MM.1S (cell line): ENCODE measurements around the gene ZAR1L.

Source experiments
- DNase-seq: peaks from one replicate; pipeline ENCODE4 v3.0.0-alpha.2; 2015
- H2AFZ ChIP-seq: fragments of 300-600 bp; sonication (generic); 2 replicates; pipeline ENCODE4 v1.6.0; 2016; ENCODE audit warnings: antibody characterized with exemption, low read length
- H3F3A ChIP-seq: fragments of 300-600 bp; sonication (generic); 2 replicates; pipeline ENCODE4 v1.6.1; 2016; ENCODE audit warnings: mild to moderate bottlenecking, antibody characterized with exemption, low read length, moderate library complexity, mixed read lengths; ENCODE audit not compliant: insufficient read depth
- H3K27ac ChIP-seq: fragments of 300-600 bp; sonication (generic); 2 replicates; pipeline ENCODE4 v1.5.1; 2016; ENCODE audit warnings: mild to moderate bottlenecking, low read length
- H3K27me3 ChIP-seq: fragments of 300-600 bp; sonication (generic); replicated peaks from 2 replicates; pipeline ENCODE4 v1.6.0; 2016; ENCODE audit warnings: low read length; ENCODE audit not compliant: insufficient read depth
- H3K36me3 ChIP-seq: fragments of 300-600 bp; sonication (generic); replicated peaks from 2 replicates; pipeline ENCODE4 v1.6.1; 2016; ENCODE audit warnings: mild to moderate bottlenecking, low read length, mixed read lengths; ENCODE audit not compliant: insufficient read depth
- H3K4me1 ChIP-seq: fragments of 300-600 bp; sonication (generic); 2 replicates; pipeline ENCODE4 v1.6.1; 2016; ENCODE audit warnings: low read length, mixed read lengths
- H3K4me2 ChIP-seq: fragments of 300-600 bp; sonication (generic); 2 replicates; pipeline ENCODE4 v1.6.0; 2016; ENCODE audit warnings: low read depth, low read length
- H3K4me3 ChIP-seq: fragments of 300-600 bp; sonication (generic); 2 replicates; pipeline ENCODE4 v1.5.1; 2016; ENCODE audit warnings: low read length, mixed read lengths
- H3K79me2 ChIP-seq: fragments of 300-600 bp; sonication (generic); 2 replicates; pipeline ENCODE4 v1.6.1; 2016; ENCODE audit warnings: mixed run types, low read length, mixed read lengths
- H3K9ac ChIP-seq: fragments of 300-600 bp; sonication (generic); 2 replicates; pipeline ENCODE4 v1.6.1; 2016; ENCODE audit warnings: low read length, mixed read lengths
- H3K9me2 ChIP-seq: fragments of 300-600 bp; sonication (generic); replicated peaks from 2 replicates; pipeline ENCODE4 v1.6.1; 2016; ENCODE audit warnings: mild to moderate bottlenecking, low read length, mixed read lengths; ENCODE audit not compliant: insufficient read depth
- H3K9me3 ChIP-seq: fragments of 300-600 bp; sonication (generic); replicated peaks from 2 replicates; pipeline ENCODE4 v1.6.1; 2016; ENCODE audit warnings: mild to moderate bottlenecking, low read length, mixed read lengths; ENCODE audit not compliant: insufficient read depth
- H4K20me1 ChIP-seq: fragments of 300-600 bp; sonication (generic); 2 replicates; pipeline ENCODE4 v1.6.1; 2016; ENCODE audit warnings: mild to moderate bottlenecking, low read length, moderate library complexity, mixed read lengths; ENCODE audit not compliant: insufficient read depth
- EZH2 ChIP-seq: fragments of 300-600 bp; sonication (generic); optimal IDR thresholded peaks from 2 replicates; pipeline ENCODE3; 2017; ENCODE audit warnings: low read depth, mild to moderate bottlenecking, antibody characterized with exemption, low read length, mixed read lengths
- EZH2phosphoT487 ChIP-seq: fragments of 300-600 bp; sonication (generic); IDR thresholded peaks from 2 replicates; pipeline ENCODE4 v1.6.1; 2018; ENCODE audit warnings: antibody characterized with exemption, low read length
- TF ChIP-seq, protein P1 (sequence below): fragments of 300-600 bp; sonication (generic); IDR thresholded peaks from 2 replicates; pipeline ENCODE4 v1.5.1; 2016; ENCODE audit warnings: antibody characterized with exemption, low read length, mixed read lengths

ZAR1L gene

DNA sequence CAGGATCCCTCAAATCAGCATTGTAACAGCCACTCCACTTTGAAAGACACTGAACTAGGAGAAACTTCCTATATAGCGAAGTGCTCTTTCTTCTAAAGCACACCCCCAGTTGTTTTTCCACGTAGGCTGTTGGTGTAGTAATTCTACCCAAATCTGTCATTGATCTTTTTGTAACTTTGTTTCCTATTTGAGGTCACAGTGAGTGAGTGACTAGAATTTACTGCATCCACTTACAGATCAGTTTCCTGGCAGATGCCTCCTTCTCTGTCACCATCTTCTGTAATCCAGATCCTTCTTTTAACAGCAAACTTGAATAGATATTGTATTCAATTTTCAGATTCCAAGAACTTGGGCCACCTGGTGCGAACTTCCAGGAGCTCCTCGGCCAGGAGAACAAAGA lies 15.3 kb downstream of the ZAR1L start:
- Histone ChIP-seq H3K9ac (no peak overlapping the region), H3K4me1 (no peaks in the 10 kb centered on the region), H4K20me1 (no peaks in the 10 kb centered on the region), H3K27ac (no peak overlapping the region), H3K4me3 (no peak overlapping the region), H3F3A (no peaks in the 10 kb centered on the region), H2AFZ (no peak overlapping the region), H3K4me2 (no peak overlapping the region), H3K9me2 (no peaks in the 10 kb centered on the region), H3K36me3 (no peaks in the 10 kb centered on the region), H3K27me3 (no peaks in the 10 kb centered on the region), H3K9me3 (no peaks in the 10 kb centered on the region), H3K79me2 (no peaks in the 10 kb centered on the region)
- TF ChIP-seq EZH2phosphoT487 (no peak), EZH2 (no peak)
- TF ChIP-seq, protein P1, sequence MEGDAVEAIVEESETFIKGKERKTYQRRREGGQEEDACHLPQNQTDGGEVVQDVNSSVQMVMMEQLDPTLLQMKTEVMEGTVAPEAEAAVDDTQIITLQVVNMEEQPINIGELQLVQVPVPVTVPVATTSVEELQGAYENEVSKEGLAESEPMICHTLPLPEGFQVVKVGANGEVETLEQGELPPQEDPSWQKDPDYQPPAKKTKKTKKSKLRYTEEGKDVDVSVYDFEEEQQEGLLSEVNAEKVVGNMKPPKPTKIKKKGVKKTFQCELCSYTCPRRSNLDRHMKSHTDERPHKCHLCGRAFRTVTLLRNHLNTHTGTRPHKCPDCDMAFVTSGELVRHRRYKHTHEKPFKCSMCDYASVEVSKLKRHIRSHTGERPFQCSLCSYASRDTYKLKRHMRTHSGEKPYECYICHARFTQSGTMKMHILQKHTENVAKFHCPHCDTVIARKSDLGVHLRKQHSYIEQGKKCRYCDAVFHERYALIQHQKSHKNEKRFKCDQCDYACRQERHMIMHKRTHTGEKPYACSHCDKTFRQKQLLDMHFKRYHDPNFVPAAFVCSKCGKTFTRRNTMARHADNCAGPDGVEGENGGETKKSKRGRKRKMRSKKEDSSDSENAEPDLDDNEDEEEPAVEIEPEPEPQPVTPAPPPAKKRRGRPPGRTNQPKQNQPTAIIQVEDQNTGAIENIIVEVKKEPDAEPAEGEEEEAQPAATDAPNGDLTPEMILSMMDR: no peak
- no peak for DNase-seq

DNA sequence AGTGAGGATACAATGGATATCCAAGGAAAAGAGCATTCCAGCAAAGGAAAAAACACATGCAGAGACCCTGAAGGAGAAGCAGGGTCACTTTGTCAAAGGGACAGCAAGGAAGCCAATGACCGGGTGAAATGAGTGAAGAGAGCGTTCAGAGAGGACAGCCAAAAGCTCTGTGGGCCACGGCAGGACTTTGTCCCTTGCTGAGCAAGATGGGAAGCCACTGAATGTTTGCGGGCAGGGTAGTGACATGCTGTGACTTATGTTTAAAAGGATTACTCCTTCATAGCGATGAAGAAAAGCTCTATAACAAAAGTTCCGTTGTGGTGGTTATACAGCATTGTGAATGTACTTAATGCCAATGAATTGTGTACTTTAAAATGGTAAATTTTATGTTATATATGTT lies 16.5 kb downstream of the ZAR1L start:
- TF ChIP-seq EZH2 (no peak), EZH2phosphoT487 (no peak)
- TF ChIP-seq, protein P1: no peak
- Histone ChIP-seq H3F3A (no peaks in the 10 kb centered on the region), H3K36me3 (no peaks in the 10 kb centered on the region), H3K79me2 (no peaks in the 10 kb centered on the region), H3K9ac (no peak overlapping the region), H2AFZ (no peak overlapping the region), H3K9me3 (no peaks in the 10 kb centered on the region), H4K20me1 (no peaks in the 10 kb centered on the region), H3K4me3 (no peak overlapping the region), H3K4me2 (no peak overlapping the region), H3K27ac (no peak overlapping the region), H3K9me2 (no peaks in the 10 kb centered on the region), H3K27me3 (no peaks in the 10 kb centered on the region), H3K4me1 (no peaks in the 10 kb centered on the region)
- no peak for DNase-seq

DNA sequence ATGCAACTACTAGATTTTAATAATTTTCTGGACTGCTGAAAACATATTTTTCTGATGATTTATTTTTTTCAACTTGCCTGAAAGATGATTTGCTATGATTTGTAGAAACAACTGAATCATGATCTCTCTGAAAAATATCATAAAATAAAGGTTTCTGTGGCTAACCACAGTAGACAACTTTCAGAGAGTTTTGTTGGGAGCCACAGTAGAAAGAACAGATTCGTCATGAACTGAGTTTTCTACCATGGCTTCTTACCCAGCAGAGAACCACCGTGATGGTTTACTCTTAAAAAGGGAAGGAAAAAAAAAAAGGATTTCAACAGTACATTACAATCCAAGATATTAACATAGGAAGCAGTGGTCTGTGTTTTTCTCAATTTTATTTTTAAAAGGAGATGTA lies 18.0 kb downstream of the ZAR1L start:
- DNase-seq: peak; percentile 22
- Histone ChIP-seq H3K27me3 (no peaks in the 10 kb centered on the region), H3F3A (no peaks in the 10 kb centered on the region), H3K27ac (no peak overlapping the region), H3K4me3 (no peak overlapping the region), H3K9ac (no peak overlapping the region), H3K4me2 (no peak overlapping the region), H3K9me3 (no peaks in the 10 kb centered on the region), H3K79me2 (no peaks in the 10 kb centered on the region), H2AFZ (no peak overlapping the region), H3K4me1 (no peaks in the 10 kb centered on the region), H4K20me1 (no peaks in the 10 kb centered on the region), H3K9me2 (no peaks in the 10 kb centered on the region), H3K36me3 (no peaks in the 10 kb centered on the region)
- TF ChIP-seq EZH2phosphoT487 (no peak), EZH2 (no peak)
- TF ChIP-seq, protein P1: no peak
